Trophoblast cell (in vitro differentiated cells and primary cell): ENCODE results near the gene COBL.

Source experiments
- DNase-seq, 2 donors: peaks; one replicate each; pipeline ENCODE4 v3.0.0-alpha.2; 2016
- H2AFZ ChIP-seq: 2 replicates; pipeline ENCODE4 v1.6.1; 2013; ENCODE audit warnings: low read length, moderate library complexity, mild to moderate bottlenecking; ENCODE audit not compliant: insufficient read depth, poor library complexity
- H2AK5ac ChIP-seq: 2 replicates; pipeline ENCODE4 v1.6.1; 2013; ENCODE audit warnings: mild to moderate bottlenecking, low read length
- H2BK120ac ChIP-seq: 2 replicates; pipeline ENCODE4 v1.6.1; 2013; ENCODE audit warnings: low read length, mild to moderate bottlenecking, moderate library complexity; ENCODE audit not compliant: insufficient read depth, poor library complexity
- H2BK12ac ChIP-seq: 2 replicates; pipeline ENCODE4 v1.6.1; 2013; ENCODE audit warnings: mild to moderate bottlenecking, low read length, moderate library complexity
- H2BK5ac ChIP-seq: 2 replicates; pipeline ENCODE4 v1.6.1; 2013; ENCODE audit warnings: low read length, low read depth, moderate library complexity, mild to moderate bottlenecking; ENCODE audit not compliant: poor library complexity
- H3K14ac ChIP-seq: 2 replicates; pipeline ENCODE4 v1.6.1; 2013; ENCODE audit warnings: mild to moderate bottlenecking, low read length
- H3K18ac ChIP-seq: 2 replicates; pipeline ENCODE4 v1.6.1; 2013; ENCODE audit warnings: mild to moderate bottlenecking, low read length
- H3K23ac ChIP-seq: 2 replicates; pipeline ENCODE4 v1.6.1; 2013; ENCODE audit warnings: low read length
- H3K27ac ChIP-seq: 2 replicates; pipeline ENCODE4 v1.5.1; 2013; ENCODE audit warnings: low read depth, mild to moderate bottlenecking, inconsistent platforms, low read length, moderate library complexity
- H3K27me3 ChIP-seq: 2 replicates; pipeline ENCODE4 v1.6.1; 2013; ENCODE audit warnings: inconsistent platforms, mild to moderate bottlenecking, low read length, moderate library complexity; ENCODE audit not compliant: insufficient read depth
- H3K36me3 ChIP-seq, 2 experiments: 1 replicate in 1 of 2; 2 replicates in 1 of 2; pipeline ENCODE4 v1.6.1; 2013; ENCODE audit warnings: low read length in 2 of 2, mild to moderate bottlenecking in 2 of 2, moderate library complexity in 1 of 2; ENCODE audit not compliant: insufficient read depth in 2 of 2, control insufficient read depth in 1 of 2
- H3K4ac ChIP-seq: 2 replicates; pipeline ENCODE4 v1.6.1; 2013; ENCODE audit warnings: low read depth, mild to moderate bottlenecking, low read length, moderate library complexity
- H3K4me1 ChIP-seq, 2 experiments: 1 replicate in 1 of 2; 2 replicates in 1 of 2; pipeline ENCODE4 v1.6.1; 2013; ENCODE audit warnings: low read length in 2 of 2, mild to moderate bottlenecking in 2 of 2, moderate library complexity in 1 of 2; ENCODE audit not compliant: insufficient read depth in 2 of 2, control insufficient read depth in 1 of 2
- H3K4me2 ChIP-seq: 2 replicates; pipeline ENCODE4 v1.6.1; 2013; ENCODE audit warnings: inconsistent platforms, mild to moderate bottlenecking, low read length, moderate library complexity
- H3K4me3 ChIP-seq: 2 replicates; pipeline ENCODE4 v1.5.1; 2013; ENCODE audit warnings: mild to moderate bottlenecking, low read depth, low read length, inconsistent platforms
- H3K79me1 ChIP-seq: one replicate; pipeline ENCODE4 v1.6.1; 2013; ENCODE audit warnings: low read length
- H3K79me2 ChIP-seq: 2 replicates; pipeline ENCODE4 v1.6.1; 2013; ENCODE audit warnings: low read length, mild to moderate bottlenecking; ENCODE audit not compliant: control insufficient read depth, insufficient read depth, poor library complexity
- H3K9ac ChIP-seq: 2 replicates; pipeline ENCODE4 v1.6.1; 2013; ENCODE audit warnings: mild to moderate bottlenecking, low read length
- H3K9me3 ChIP-seq: 2 replicates; pipeline ENCODE4 v1.6.1; 2013; ENCODE audit warnings: low read depth, mild to moderate bottlenecking, control low read depth, inconsistent platforms, low read length; ENCODE audit not compliant: insufficient read depth
- H4K12ac ChIP-seq: 2 replicates; pipeline ENCODE4 v1.6.1; 2013; ENCODE audit warnings: low read depth, mild to moderate bottlenecking, low read length, moderate library complexity
- H4K8ac ChIP-seq: 2 replicates; pipeline ENCODE4 v1.6.1; 2013; ENCODE audit warnings: low read depth, mild to moderate bottlenecking, low read length, moderate library complexity
- H4K91ac ChIP-seq: one replicate; pipeline ENCODE4 v1.6.1; 2013; ENCODE audit warnings: low read depth, mild to moderate bottlenecking, low read length, moderate library complexity
- WGBS: extraction: QIAGEN DNeasy Blood & Tissue Kit; methylation state at CpG from one replicate; pipeline ENCODE4 v1.1.7; 2013; ENCODE audit warnings: missing lambda C conversion rate; ENCODE audit not compliant: insufficient read length, insufficient coverage; ENCODE audit errors: extremely low coverage; 5-methylcytosine and 5-hydroxymethylcytosine counted together

COBL gene

GRCh38 chr7:51242007-51242691, 74.5 kb downstream of the COBL start:
- Histone ChIP-seq H4K12ac (no peak overlapping the region), H3K14ac (no peak overlapping the region), H4K91ac (no peak overlapping the region), H3K4ac (no peak overlapping the region), H3K27me3 (no peaks in the 10 kb centered on the region), H3K4me1 (peaks cover 12 to 14% of the 10 kb centered on the region in 2 experiments), H3K9me3 (no peaks in the 10 kb centered on the region), H2AFZ (no peak overlapping the region), H3K23ac (no peak overlapping the region), H3K18ac (no peak overlapping the region), H4K8ac (no peak overlapping the region), H2AK5ac (no peak overlapping the region), H3K27ac (no peak overlapping the region), H3K36me3 (no peaks in the 10 kb centered on the region), H2BK5ac (no peak overlapping the region), H2BK120ac (no peak overlapping the region), H3K79me1 (peaks cover 8% of the 10 kb centered on the region), H3K4me2 (no peak overlapping the region), H3K4me3 (no peak overlapping the region), H3K79me2 (no peaks in the 10 kb centered on the region), H3K9ac (no peak overlapping the region), H2BK12ac (no peak overlapping the region)
- DNase-seq = no peak
- WGBS = no CpG with 5 or more reads among the region's 5 CpGs

- WGBS = no CpG with 5 or more reads among the region's 4 CpGs
- H3K18ac ChIP-seq = no peak overlapping the region
- no peak overlapping the region for H2AK5ac ChIP-seq
Observed at GRCh38 chr7:51240868-51241267, 75.7 kb downstream of the COBL start.

GRCh38 chr7:51239691-51240090, 76.9 kb downstream of the COBL start:
- Histone ChIP-seq H2BK5ac (peak overlapping the region; percentile 26), H3K4me3 (no peak overlapping the region), H3K4me1 (peaks cover 19 to 20% of the 10 kb centered on the region in 2 experiments), H3K27me3 (no peaks in the 10 kb centered on the region), H2AFZ (no peak overlapping the region), H3K27ac (no peak overlapping the region), H2AK5ac (no peak overlapping the region), H3K79me2 (no peaks in the 10 kb centered on the region), H2BK12ac (no peak overlapping the region), H3K9ac (no peak overlapping the region), H4K8ac (no peak overlapping the region), H3K4me2 (no peak overlapping the region), H3K9me3 (no peaks in the 10 kb centered on the region), H3K14ac (no peak overlapping the region), H3K23ac (no peak overlapping the region), H4K91ac (no peak overlapping the region), H3K79me1 (peaks cover 7% of the 10 kb centered on the region), H3K18ac (no peak overlapping the region), H3K36me3 (no peaks in the 10 kb centered on the region), H4K12ac (no peak overlapping the region), H3K4ac (no peak overlapping the region), H2BK120ac (peak overlapping the region; percentile 36)
- DNase-seq = no peak
- no CpG with 5 or more reads among the region's 3 CpGs for WGBS

More at GRCh38 chr7:51240868-51241267, 75.7 kb downstream of the COBL start:
- Histone ChIP-seq H3K36me3 (no peaks in the 10 kb centered on the region), H3K4me3 (no peak overlapping the region), H3K23ac (no peak overlapping the region), H3K9ac (no peak overlapping the region), H3K4me2 (no peak overlapping the region), H2BK120ac (no peak overlapping the region), H2BK12ac (no peak overlapping the region), H3K79me2 (no peaks in the 10 kb centered on the region), H4K12ac (no peak overlapping the region), H3K4me1 (peaks cover 14% of the 10 kb centered on the region in 2 experiments), H3K9me3 (no peaks in the 10 kb centered on the region), H2BK5ac (no peak overlapping the region), H3K27ac (no peak overlapping the region), H3K14ac (no peak overlapping the region), H4K8ac (no peak overlapping the region), H3K4ac (no peak overlapping the region), H3K27me3 (no peaks in the 10 kb centered on the region), H4K91ac (no peak overlapping the region), H2AFZ (no peak overlapping the region), H3K79me1 (peaks cover 7% of the 10 kb centered on the region)
- DNase-seq = no peak

GRCh38 chr7:51238981-51239495, 77.6 kb downstream of the COBL start:
- Histone ChIP-seq H2AFZ (no peak overlapping the region), H4K91ac (no peak overlapping the region), H4K8ac (no peak overlapping the region), H3K4me2 (peak overlapping the region; percentile 24), H3K4me3 (no peak overlapping the region), H3K79me2 (no peaks in the 10 kb centered on the region), H3K4ac (no peak overlapping the region), H2BK12ac (no peak overlapping the region), H3K23ac (no peak overlapping the region), H3K27me3 (no peaks in the 10 kb centered on the region), H3K14ac (no peak overlapping the region), H3K18ac (no peak overlapping the region), H3K36me3 (no peaks in the 10 kb centered on the region), H3K79me1 (peaks cover 7% of the 10 kb centered on the region), H2AK5ac (no peak overlapping the region), H4K12ac (no peak overlapping the region), H3K27ac (peak overlapping the region; percentile 39), H3K4me1 (peaks cover 21 to 22% of the 10 kb centered on the region in 2 experiments), H2BK5ac (no peak overlapping the region), H2BK120ac (no peak overlapping the region), H3K9ac (no peak overlapping the region), H3K9me3 (no peaks in the 10 kb centered on the region)
- peak; percentile 75 to 86 for DNase-seq
- WGBS = no CpG with 5 or more reads among the region's 4 CpGs
